A549 (cell line): ENCODE measurements around the gene ACTA2. TPM values are rescaled to one million over a fixed set of nuclear protein-coding genes. Genes with fewer than 3 reads are reported as not detected.
A peak's percentile ranks its signal among the peaks of the same experiment; 100 is the strongest.

Experiments
- ATAC-seq, 2 experiments: fragments of 200-7000 bp in 1 of 2; fragments of >200 bp in 1 of 2; cut with Nextera tagmentation in 1 of 2; cut with Tn5 transposase in 1 of 2; 3 replicates each; pipeline versions ENCODE4 v1.8.0 to v1.9.1; 2018 to 2020; ENCODE audit warnings: mild to moderate bottlenecking in 1 of 2, moderate library complexity in 1 of 2
- CTCF ChIA-PET: fragments of 300-600 bp; sonication (Branson Sonifier 250); formaldehyde crosslinking; extraction: SDS; loops from one replicate; lab custom pipeline; 2021; ENCODE audit warnings: antibody characterized with exemption, inconsistent platforms; lab: Yijun Ruan, JAX
- POLR2A ChIA-PET: fragments of 350-600 bp; formaldehyde crosslinking; extraction: SDS; loops from one replicate; lab custom pipeline; 2021; ENCODE audit warnings: antibody characterized with exemption, inconsistent platforms; lab: Yijun Ruan, JAX
- DNase-seq, 2 experiments: peaks; one replicate each; pipeline versions ENCODE4 v3.0.0 to v3.0.0-alpha.2; 2011 to 2016; ENCODE audit warnings: low read depth in 1 of 2, low spot score in 1 of 2
- FAIRE-seq: peaks from 2 replicates; lab custom pipeline; 2011; peaks lifted over from hg19 to GRCh38; lab: Jason Lieb, UNC
- H3K27ac ChIP-seq, 2 experiments: fragments of >200 bp; sonication (Bioruptor Twin); formaldehyde crosslinking; 3 replicates each; pipeline ENCODE4 v1.5.1; 2016 to 2017
- H3K4me1 ChIP-seq: fragments of >200 bp; sonication (Bioruptor Twin); formaldehyde crosslinking; 3 replicates; pipeline ENCODE4 v1.6.1; 2016
- H3K4me2 ChIP-seq: fragments of >200 bp; sonication (Bioruptor Twin); formaldehyde crosslinking; 3 replicates; pipeline ENCODE4 v1.6.1; 2016
- H3K4me3 ChIP-seq: fragments of >200 bp; sonication (Bioruptor Twin); formaldehyde crosslinking; 3 replicates; pipeline ENCODE4 v1.5.1; 2016
- H3K9me3 ChIP-seq: fragments of >200 bp; sonication (Bioruptor Twin); formaldehyde crosslinking; 3 replicates; pipeline ENCODE4 v1.6.1; 2016
- ATOH8 ChIP-seq: fragments of 250-450 bp; sonication (Bioruptor Pico); IDR thresholded peaks from 2 replicates; pipeline ENCODE4 v1.5.0; 2020; ENCODE audit warnings: low read depth, mild to moderate bottlenecking, moderate library complexity
- BCL3 ChIP-seq: fragments of >200 bp; sonication (Bioruptor Twin); formaldehyde crosslinking; IDR thresholded peaks from 3 replicates; pipeline ENCODE4 v1.6.1; 2016
- CBX2 ChIP-seq: fragments of 200-600 bp; sonication (generic); IDR thresholded peaks from 2 replicates; pipeline ENCODE4 v1.6.1; 2016; ENCODE audit warnings: low read depth, mild to moderate bottlenecking, borderline replicate concordance
- CEBPB ChIP-seq, 2 experiments: fragments of >200 bp in 1 of 2; sonication (Bioruptor Twin) in 1 of 2; formaldehyde crosslinking in 1 of 2; IDR thresholded peaks; 2 replicates each; pipeline ENCODE4 v1.6.1; 2012 to 2016
- CHD2 ChIP-seq: fragments of 150-350 bp; IDR thresholded peaks from 2 replicates; pipeline ENCODE4 v1.6.1; 2014; ENCODE audit warnings: low read length; ENCODE audit not compliant: partially characterized antibody
- E2F6 ChIP-seq: IDR thresholded peaks from 2 replicates; pipeline ENCODE4 v1.6.1; 2012; ENCODE audit warnings: low read depth, borderline replicate concordance
- ELK1 ChIP-seq: fragments of 150-350 bp; IDR thresholded peaks from 2 replicates; pipeline ENCODE4 v1.6.1; 2014; ENCODE audit warnings: low read depth, mild to moderate bottlenecking, low read length
- FOSB ChIP-seq: fragments of 250-450 bp; sonication (Bioruptor Pico); IDR thresholded peaks from 2 replicates; pipeline ENCODE4 v1.5.0; 2020; ENCODE audit warnings: mild to moderate bottlenecking, moderate library complexity
- FOSL2 ChIP-seq, 2 experiments: fragments of 450-650 bp in 1 of 2; fragments of >200 bp in 1 of 2; sonication (Bioruptor Twin) in 1 of 2; formaldehyde crosslinking; IDR thresholded peaks; 2 replicates each; pipeline versions ENCODE4 v1.5.0 to v1.6.1; 2016 to 2020; ENCODE audit warnings: mild to moderate bottlenecking in 1 of 2, moderate library complexity in 1 of 2
- HDAC2 ChIP-seq: fragments of 200-600 bp; sonication (generic); IDR thresholded peaks from 2 replicates; pipeline ENCODE4 v1.6.1; 2016
- HOXB13 ChIP-seq: fragments of 250-450 bp; sonication (Bioruptor Pico); IDR thresholded peaks from 2 replicates; pipeline ENCODE4 v1.5.0; 2020; ENCODE audit warnings: low read depth, mild to moderate bottlenecking, moderate library complexity
- JUNB ChIP-seq: fragments of >200 bp; sonication (Bioruptor Twin); formaldehyde crosslinking; IDR thresholded peaks from 2 replicates; pipeline ENCODE4 v1.6.1; 2016
- KDM1A ChIP-seq: fragments of 200-600 bp; sonication (generic); IDR thresholded peaks from 2 replicates; pipeline ENCODE4 v1.6.1; 2016; ENCODE audit warnings: low read depth, mild to moderate bottlenecking
- MAZ ChIP-seq: fragments of 150-350 bp; IDR thresholded peaks from 2 replicates; pipeline ENCODE4 v1.6.1; 2014; ENCODE audit warnings: antibody characterized with exemption, low read depth, low read length, borderline replicate concordance
- PHF8 ChIP-seq: fragments of 200-600 bp; sonication (generic); IDR thresholded peaks from 2 replicates; pipeline ENCODE4 v1.6.1; 2016; ENCODE audit warnings: low read depth, mild to moderate bottlenecking, antibody characterized with exemption, moderate library complexity, borderline replicate concordance
- REST ChIP-seq: fragments of 200-600 bp; sonication (generic); IDR thresholded peaks from 2 replicates; pipeline ENCODE4 v1.6.1; 2016; ENCODE audit warnings: antibody characterized with exemption, mild to moderate bottlenecking, moderate library complexity
- RFX5 ChIP-seq: fragments of 450-650 bp; IDR thresholded peaks from 2 replicates; pipeline ENCODE4 v1.7.1; 2014; ENCODE audit warnings: antibody characterized with exemption, mild to moderate bottlenecking, moderate library complexity
- TFCP2L1 ChIP-seq: fragments of 250-450 bp; sonication (Bioruptor Pico); IDR thresholded peaks from 2 replicates; pipeline ENCODE4 v1.5.0; 2021; ENCODE audit warnings: mild to moderate bottlenecking
- ZSCAN20 ChIP-seq: fragments of 250-450 bp; sonication (Bioruptor Pico); IDR thresholded peaks from 2 replicates; pipeline ENCODE4 v1.8.0; 2022; ENCODE audit warnings: mild to moderate bottlenecking, moderate library complexity
- WGBS: methylation state at CpG from one replicate; pipeline ENCODE4 v1.1.6; 2017; ENCODE audit errors: missing lambda C conversion rate; 5-methylcytosine and 5-hydroxymethylcytosine counted together
- polyA minus RNA-seq: library from RNA; depleted of rRNA, polyadenylated mRNA; stranded (reverse); fragments of >200 nt; gene quantifications from 2 replicates; pipeline ENCODE4 v1.2.3, GENCODE V29; 2011; rRNA and poly(A)+ RNA removed
- polyA plus RNA-seq, 4 experiments: library from polyadenylated mRNA; depleted of rRNA in 3 of 4; stranded (reverse); fragments of >200 nt; fragmentation: RNase III in 1 of 4; extraction: RNeasy Plus Mini Kit Qiagen cat#74134 plus additional on column Dnase treatment in 1 of 4; gene quantifications; 2 replicates in 3 of 4; 3 replicates in 1 of 4; pipeline ENCODE4 v1.2.3, GENCODE V29; 2011 to 2017

ACTA2 gene
- polyA plus RNA-seq (2011; rRNA removed) (15.0 and 22.6 TPM in 2 replicates), polyA plus RNA-seq (2017; fragmentation: RNase III; extraction: RNeasy Plus Mini Kit Qiagen cat#74134 plus additional on column Dnase treatment) (25.9 to 32.0 TPM (median 27.3 TPM) in 3 replicates), polyA minus RNA-seq (26.0 and 28.0 TPM in 2 replicates)
- 10.7 and 14.0 TPM in 2 replicates for polyA plus RNA-seq (2012; cell fraction: cytosol; rRNA removed)
- 17.2 and 22.3 TPM in 2 replicates for polyA plus RNA-seq (2012; cell fraction: nucleus; rRNA removed)

- ChIA-PET CTCF (no interaction called here), POLR2A (no interaction called here)
- Histone ChIP-seq H3K4me2 (no peak within 1 kb of the TSS), H3K27ac (no peak within 1 kb of the TSS), H3K4me3 (no peak within 1 kb of the TSS), H3K4me1 (no peaks in the 10 kb centered on the region), H3K9me3 (no peaks in the 10 kb centered on the region)
- ATAC-seq (peak in 1 of 2 experiments; percentile 50; a peak in 2 of 6 replicates), FAIRE-seq (no peak), DNase-seq (no peak)
- no peak for TF ChIP-seq CBX2
- no peak for TF ChIP-seq HDAC2
- TF ChIP-seq ATOH8, result no peak
- TF ChIP-seq CHD2, result no peak
- no peak for TF ChIP-seq RFX5
- no peak for TF ChIP-seq FOSL2 (IDR thresholded peaks at IDR 0.05)
- TF ChIP-seq FOSL2 (CRISPR knock-in tag; IDR thresholded peaks at IDR 0.05), result no peak
- no peak for TF ChIP-seq ZSCAN20 (CRISPR knock-in tag)
- TF ChIP-seq TFCP2L1 (CRISPR knock-in tag), result no peak
- no peak for TF ChIP-seq REST
- TF ChIP-seq CEBPB (IDR thresholded peaks at IDR 0.05), result no peak
- TF ChIP-seq PHF8, result no peak
- TF ChIP-seq ELK1, result no peak
- TF ChIP-seq BCL3, result no peak
- TF ChIP-seq JUNB, result no peak
- TF ChIP-seq KDM1A, result no peak
- TF ChIP-seq HOXB13, result no peak
- no peak for TF ChIP-seq FOSB (CRISPR knock-in tag)
- no peak for TF ChIP-seq MAZ
- TF ChIP-seq E2F6, result no peak
- 93% methylated on average over 8 of the region's 8 CpGs for WGBS
Measured at GRCh38 chr10:88952647-88953111, at the start of gene ACTA2. TSS of gene ACTA2 (minus strand) at chr10:88952773. CDS start at chr10:88948930, 3,843 bp downstream.
